ENCODE measurements around the gene CGRRF1.

CGRRF1 gene

DNA sequence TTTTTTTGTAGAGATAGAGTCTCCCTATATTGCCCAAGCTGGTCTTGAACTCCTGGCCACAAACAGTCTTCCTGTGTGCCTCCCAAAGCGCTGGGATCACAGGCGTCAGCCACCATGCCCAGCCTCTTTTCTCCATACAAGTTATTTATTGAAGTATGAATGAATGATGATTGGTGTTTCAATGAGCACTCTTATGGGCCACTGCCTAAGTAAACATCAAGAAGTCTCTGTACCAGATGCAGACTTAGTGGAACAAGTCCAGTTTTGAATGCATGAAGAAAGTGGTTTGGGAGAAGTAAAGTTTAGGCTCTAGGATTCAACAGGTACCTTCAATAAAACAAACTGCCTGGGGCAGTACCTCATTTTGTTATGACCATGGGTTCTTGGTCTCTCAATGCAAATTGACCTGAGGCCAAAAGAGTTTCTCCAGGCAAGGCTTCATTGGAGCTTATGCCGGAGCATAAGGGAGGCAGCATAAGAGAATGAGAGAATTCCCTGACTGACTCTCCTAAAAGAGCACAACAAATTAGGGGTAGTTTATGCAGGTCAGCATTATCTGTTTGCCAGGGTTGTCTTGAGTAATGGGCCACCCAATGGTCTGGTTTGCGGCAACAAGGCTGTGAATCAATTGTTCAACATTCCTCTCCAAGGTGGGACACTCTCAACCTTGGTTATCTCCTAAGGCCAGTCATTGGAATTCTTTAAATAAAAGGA lies 19.8 kb upstream of the CGRRF1 start:
- no peak for DNase-seq (ENCODE audit: low spot score)
- no peak for FAIRE-seq

GRCh38 chr14:54490445-54491175 lies 19.1 kb upstream of the CGRRF1 start:
- DNase-seq (ENCODE audit: low spot score), result no peak
- no peak for FAIRE-seq

GRCh38 chr14:54493293-54493692 lies 16.4 kb upstream of the CGRRF1 start:
- no peak for DNase-seq (ENCODE audit: low spot score)
- no peak for FAIRE-seq

DNA sequence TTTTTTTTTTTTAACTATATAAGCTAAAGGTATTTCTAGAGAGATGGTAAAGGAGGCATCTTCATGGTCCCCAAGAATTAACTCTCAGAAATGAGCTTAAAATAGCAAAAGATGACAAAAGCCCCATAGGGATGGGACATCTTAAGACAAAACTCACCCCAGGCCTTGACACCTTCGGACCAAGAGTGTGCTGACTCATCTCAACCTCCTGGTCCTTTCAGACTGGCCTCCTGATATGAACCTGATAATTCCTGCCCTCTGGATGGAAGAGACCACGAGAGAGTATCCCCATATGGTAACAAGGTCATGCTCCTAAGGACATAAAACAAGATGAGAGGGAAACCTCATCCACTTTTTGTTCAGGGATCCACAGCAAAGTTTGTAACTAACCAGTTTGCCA lies 12.5 kb upstream of the CGRRF1 start:
- peak; percentile 52 for FAIRE-seq
- no peak for DNase-seq (ENCODE audit: low spot score)

DNA sequence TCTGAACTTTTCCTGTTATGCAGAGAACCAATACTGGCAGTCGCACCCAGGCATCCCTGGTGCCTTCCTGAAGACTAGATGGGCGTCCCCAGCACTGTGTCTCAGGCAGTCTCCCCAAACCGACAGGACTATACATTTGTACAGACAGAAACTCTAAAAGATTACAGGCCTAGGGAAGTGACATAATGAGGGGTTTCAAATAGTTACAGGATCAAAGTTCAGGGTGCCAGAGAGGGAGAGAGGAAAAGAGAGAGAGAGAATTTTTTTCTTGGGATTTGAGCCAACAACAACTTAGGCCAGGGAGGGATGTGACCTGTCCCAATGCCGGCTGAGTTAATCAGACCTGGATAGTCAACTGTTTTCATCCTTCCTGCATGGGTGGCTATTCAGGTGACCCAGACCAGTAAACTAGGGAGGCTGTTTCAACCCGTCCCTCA lies 11.6 kb upstream of the CGRRF1 start:
- DNase-seq (ENCODE audit: low spot score) (no peak), FAIRE-seq (no peak)

DNA sequence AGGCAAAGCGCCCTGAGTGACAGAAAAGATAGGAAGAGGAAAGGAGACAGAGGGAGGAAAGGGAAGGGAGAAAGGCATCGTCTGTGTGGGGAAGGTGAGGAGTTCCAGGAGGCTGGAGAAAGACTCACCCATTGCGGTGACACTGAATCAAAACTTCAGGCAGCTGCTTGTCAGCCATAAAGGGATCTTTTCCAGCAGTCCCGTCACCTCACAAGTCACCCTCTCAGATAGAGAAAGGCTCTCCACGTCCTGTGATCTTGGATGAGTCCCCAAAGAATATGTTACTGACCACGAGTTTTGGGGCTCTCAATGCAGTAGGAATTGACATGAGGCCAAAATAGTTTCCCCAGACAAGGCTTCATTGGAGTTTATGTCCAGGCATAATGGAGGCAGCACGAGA lies 11.1 kb upstream of the CGRRF1 start:
- no peak for DNase-seq (ENCODE audit: low spot score)
- FAIRE-seq, result no peak

DNA sequence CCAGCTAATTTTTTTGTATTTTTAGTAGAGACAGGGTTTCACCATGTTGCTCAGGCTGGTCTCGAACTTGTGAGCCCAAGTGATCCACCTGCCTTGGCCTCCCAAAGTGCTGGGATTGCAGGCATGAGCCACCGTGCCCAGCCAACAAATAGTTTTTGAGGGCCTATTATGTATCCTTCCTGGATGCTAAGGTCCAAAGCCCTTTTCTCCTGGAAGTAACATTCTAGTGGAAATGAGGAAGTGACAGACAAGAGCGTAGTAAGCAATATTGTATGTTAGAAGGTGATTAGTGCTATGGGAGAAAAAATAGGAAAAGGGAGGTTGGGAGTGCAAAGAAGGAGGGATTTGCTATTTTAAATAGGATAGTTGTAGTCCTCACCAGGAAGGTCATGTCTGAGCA lies 9.0 kb upstream of the CGRRF1 start:
- FAIRE-seq (no peak), DNase-seq (ENCODE audit: low spot score) (no peak)

DNA sequence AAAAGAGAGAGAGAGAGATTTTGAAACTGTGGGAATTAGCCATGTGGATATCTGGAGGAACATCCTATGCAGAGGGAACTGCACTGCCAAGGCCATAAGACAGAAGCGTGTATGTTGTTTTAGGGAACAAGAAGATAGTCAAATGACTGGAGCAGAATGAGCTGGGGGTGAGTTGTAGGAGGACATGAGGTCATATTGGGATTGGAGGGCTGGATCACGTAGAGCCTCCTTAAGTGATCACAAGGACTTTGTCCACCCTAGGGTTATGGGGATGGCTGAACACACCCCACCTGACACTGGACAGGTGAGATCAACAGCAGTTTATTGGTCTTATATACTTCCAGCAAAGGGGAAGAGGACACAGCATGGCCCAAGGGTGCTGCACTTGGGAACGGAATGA lies 8.2 kb upstream of the CGRRF1 start:
- DNase-seq (ENCODE audit: low spot score) (no peak), FAIRE-seq (no peak)

GRCh38 chr14:54502602-54503001 lies 7.1 kb upstream of the CGRRF1 start:
- FAIRE-seq (no peak), DNase-seq (ENCODE audit: low spot score) (no peak)

DNA sequence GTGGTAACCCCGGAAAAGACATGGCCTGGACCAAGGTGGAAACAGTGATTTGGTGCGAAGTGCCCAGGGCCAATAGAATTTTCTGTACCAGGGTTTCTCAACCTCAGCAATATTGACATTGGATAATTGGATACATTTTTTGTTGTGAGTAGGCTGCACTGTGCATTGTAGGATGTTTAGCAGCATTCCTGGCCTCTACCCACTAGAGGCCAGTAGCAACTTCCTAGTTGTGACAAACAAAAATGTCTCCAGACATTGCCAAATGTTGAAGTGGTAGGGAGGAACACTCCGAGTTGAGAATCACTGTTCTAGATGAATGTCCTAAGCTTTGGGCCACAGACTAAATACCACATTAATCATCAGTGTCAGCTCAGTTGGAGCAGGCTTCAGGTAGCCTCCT lies 6.2 kb upstream of the CGRRF1 start:
- DNase-seq (ENCODE audit: low spot score), result peak; percentile 33
- no peak for FAIRE-seq

- DNase-seq (ENCODE audit: low spot score), result no peak
- FAIRE-seq, result no peak
Measured at GRCh38 chr14:54512393-54512792, 2.7 kb downstream of the CGRRF1 start.

- DNase-seq (ENCODE audit: low spot score) (no peak), FAIRE-seq (no peak)
Measured at GRCh38 chr14:54515670-54516069, 6.0 kb downstream of the CGRRF1 start.

DNA sequence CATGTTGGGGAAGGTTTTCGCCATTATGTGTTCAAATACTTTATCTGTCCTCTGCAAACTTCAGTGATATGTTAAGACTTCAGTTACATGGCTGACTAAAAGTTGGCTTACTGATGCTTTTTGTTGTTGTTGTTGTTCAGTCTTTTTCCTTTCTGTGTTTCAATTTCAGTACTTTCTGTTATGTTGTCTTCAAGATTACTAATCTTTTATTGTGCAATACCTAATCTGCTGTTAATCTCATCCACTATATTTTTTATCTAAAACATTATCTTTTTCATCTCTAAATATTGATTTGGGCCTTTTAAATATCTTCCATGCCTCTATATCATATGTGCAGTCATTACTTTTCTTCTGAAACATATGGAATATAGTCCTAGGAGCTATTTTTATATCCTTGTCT lies 7.0 kb downstream of the CGRRF1 start:
- FAIRE-seq (no peak), DNase-seq (ENCODE audit: low spot score) (no peak)

- DNase-seq (ENCODE audit: low spot score) (no peak), FAIRE-seq (no peak)
Measured at GRCh38 chr14:54524410-54524809, 14.7 kb downstream of the CGRRF1 start.

DNA sequence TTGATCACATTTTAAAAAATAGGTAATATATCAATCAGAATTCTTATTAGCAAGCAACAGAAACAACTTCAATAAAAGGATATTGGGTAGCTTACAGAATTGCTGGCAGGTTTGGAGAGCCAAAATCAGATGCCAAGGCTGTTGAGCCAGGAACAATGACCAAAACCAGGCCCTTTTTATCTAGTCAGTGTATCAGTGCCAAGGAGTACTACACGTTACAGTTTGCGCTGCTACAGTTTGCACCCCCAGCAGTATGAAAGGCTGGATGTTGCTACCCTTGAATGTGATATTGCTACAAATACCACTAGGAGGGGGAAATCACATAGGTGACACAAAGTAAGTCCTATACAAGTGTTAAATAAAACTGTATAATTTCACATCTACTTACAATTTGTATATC lies 19.3 kb downstream of the CGRRF1 start:
- FAIRE-seq (no peak), DNase-seq (ENCODE audit: low spot score) (no peak)

DNA sequence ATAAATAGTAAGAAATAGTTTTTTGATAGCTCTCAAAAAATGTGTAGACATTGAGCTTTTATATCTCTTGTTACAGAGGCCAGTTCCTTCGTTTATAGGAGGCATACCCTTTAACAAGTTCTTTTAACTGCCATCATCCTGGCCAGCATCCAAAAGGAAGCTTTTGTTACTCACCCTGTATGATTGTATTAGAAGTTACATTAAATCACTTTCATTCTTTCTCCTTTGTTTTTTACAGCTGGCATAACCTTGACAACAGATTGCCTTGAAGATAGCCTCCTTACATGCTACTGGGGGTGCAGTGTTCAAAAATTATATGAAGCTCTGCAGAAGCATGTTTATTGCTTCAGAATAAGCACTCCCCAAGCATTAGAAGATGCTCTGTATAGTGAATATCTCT lies 20.1 kb downstream of the CGRRF1 start:
- peak; percentile 63 for FAIRE-seq
- no peak for DNase-seq (ENCODE audit: low spot score)

DNA sequence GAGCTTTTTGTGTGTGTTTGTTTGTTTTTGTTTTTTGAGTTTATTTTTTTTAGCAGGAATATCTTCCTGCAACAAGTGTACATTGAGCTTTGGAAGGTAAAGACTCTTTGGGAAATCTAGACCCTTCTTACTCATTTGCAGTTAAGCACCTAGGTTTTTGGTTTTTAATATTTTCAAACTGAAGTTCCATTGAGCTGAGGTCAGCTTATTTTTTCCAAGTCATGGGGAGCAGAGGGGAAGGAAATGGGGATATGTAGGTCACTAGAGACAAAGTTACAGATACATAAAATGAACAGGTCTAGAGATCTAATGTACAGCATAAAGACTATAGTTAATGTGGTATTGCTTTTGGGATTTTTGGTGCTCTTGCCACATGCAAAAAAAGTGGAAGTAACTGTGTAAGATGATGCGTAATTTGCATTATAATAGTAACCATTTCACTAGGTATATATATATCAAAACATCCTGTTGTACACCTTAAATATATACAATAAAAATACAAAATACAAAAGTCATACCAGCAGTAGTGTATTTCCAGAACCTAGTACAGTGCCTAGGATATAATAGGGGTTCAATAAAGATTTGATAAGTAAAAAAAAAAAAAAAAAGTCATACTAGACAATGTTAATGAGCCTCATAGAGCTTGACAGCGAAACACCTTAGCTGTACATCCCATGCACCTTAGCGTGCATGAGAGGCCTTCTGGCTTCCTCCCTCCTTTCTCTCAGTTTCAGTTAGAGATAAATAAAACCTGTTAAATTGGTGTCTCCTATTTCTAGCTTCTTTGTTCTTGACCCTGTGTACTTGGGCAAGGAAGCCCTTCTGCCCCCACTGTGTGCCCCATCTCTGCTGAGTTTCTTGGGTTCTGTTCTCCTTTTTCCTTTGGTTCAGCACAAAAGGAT lies 22.7 kb downstream of the CGRRF1 start:
- FAIRE-seq (no peak), DNase-seq (ENCODE audit: low spot score) (no peak)

DNA sequence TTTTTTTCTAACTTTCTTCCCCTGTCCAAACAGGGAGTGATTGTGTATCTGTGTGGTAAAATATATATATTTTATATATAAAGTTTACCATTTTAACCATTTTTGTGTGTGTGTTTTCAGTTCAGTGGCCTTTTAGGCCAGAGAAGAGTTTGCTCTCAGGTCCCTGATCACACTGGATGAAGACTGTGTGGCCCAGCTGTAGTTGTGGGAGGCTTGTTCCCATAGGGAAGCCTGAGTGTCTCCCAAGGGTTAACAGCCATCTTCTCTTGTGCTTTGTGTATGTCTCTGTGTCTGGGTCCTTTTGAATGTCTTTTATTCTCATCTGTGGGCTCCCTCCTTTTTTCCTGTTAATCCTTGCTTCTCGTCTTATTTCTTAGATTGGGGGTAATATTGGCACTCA lies 23.4 kb downstream of the CGRRF1 start:
- FAIRE-seq (no peak), DNase-seq (ENCODE audit: low spot score) (no peak)

DNA sequence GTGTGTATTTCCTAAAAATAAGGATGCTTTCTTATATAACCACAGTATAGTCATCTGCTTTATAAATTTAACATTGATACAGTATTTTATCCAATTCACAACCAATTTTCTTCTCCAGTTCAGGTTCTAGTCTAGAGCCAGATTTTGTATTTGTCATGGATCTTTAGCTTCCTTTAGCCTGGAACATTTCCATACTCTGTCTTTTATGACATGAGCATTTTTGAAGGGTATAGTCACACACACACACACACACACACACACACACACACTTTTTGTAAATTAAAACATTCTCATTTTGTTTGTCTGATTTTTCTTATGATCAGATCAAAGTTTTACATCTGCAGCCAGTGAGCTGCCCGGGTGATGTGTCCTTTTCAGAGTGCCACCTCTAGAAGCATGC lies 25.4 kb downstream of the CGRRF1 start:
- no peak for FAIRE-seq

DNA sequence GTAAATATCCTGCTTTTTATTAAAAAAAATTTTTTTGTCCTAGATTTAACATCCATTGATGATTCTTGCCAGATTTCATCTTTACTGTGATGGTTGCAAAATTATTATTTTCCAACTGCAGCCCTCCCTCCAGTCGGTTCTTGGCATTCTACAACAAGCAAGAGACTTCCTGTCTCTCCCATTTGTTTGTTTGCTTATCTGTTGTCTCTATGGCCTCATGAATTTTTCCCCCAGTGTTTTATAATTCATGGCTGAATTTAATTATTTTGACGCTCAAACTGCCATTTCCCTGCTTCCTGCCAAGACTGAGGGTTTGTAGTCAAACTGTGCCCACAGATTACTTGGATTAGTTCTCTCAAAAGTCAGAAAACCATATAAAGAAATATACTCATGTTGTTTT lies 25.9 kb downstream of the CGRRF1 start:
- no peak for DNase-seq (ENCODE audit: low spot score)
- FAIRE-seq, result no peak

More for the DNA sequence above, 25.4 kb downstream of the CGRRF1 start:
- DNase-seq (ENCODE audit: low spot score), result no peak

GRCh38 chr14:54537651-54538050 lies 27.9 kb downstream of the CGRRF1 start:
- FAIRE-seq (no peak), DNase-seq (ENCODE audit: low spot score) (no peak)

DNA sequence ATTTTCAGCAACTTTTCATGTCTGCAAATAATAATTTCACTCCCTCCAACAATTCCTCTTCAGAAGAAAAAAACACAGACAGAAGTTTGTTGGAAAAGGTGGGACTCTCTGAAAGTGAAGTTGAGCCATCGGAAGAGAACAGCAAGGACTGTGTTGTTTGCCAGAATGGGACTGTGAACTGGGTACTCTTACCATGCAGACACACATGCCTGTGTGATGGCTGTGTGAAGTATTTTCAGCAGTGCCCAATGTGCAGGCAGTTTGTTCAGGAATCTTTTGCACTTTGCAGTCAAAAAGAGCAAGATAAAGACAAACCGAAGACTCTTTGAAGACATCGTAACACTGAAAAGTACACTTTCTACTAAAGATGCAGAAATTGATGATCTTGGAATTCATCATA lies 28.3 kb downstream of the CGRRF1 start:
- DNase-seq (ENCODE audit: low spot score), result no peak
- peak; percentile 89 for FAIRE-seq

Data from urothelium cell line (cell line).